ENCODE data around the gene HMX3. TPM values are rescaled to one million over a fixed set of nuclear protein-coding genes. Genes with fewer than 3 reads are reported as not detected.

HMX3 gene
- polyA plus RNA-seq, 1 donor from 2014 or later, result not detected

DNA sequence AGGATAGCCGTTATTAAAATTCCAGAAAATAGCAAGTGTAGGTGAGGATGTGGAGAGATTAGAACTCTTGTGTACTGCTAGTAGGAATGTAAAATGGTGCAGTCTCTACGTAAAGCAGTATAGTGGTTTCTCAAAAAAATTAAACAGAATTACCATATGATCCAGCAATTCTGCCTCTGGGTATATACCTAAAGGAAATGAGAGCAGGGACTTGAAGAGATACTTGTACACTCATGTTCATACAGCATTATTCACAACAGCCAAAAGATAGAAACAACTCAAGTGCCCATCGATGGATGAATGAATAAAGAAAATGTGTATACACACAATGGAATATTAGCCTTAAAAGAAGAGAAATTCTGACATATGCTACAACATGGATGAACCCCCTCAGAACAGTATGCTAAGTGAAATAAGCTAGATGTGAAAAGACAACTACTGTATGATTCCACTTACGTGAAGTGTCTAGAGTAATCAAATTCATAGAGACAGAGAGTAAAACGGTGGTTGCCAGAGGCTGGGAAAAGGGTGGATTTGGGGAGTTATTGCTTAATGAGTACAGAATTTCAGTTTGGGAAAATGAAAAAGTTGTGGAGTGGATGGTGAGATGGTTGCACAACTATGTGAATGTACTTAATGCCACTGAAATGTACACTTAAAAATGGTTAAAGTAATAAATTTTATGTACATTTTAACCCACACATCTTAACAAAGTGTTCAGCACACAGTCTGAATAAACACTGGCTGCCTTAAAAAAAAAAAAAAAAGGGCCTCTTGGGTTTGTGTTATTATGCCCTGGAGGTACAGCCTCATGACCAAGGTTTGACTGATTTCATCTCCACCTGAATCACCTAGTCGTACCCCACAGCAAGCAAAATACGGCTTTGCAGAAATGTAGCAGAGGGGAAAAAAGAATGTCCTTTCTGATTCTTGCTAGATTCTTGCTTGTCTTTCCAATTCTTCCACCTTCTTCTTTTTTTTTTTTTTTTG lies 44.6 kb downstream of the HMX3 start:
- TF ChIP-seq EZH2 (IDR thresholded peaks at IDR 0.05; ENCODE audit: borderline replicate concordance, insufficient read depth, low read length, poor library complexity, severe bottlenecking) (no peak), RAD21 (conservative IDR thresholded peaks at IDR 0.05) (no peak), TAF1 (IDR thresholded peaks at IDR 0.05; ENCODE audit: low read depth) (no peak), SMC3 (conservative IDR thresholded peaks at IDR 0.05; ENCODE audit: poor library complexity) (no peak), MXI1 (conservative IDR thresholded peaks at IDR 0.05; ENCODE audit: poor library complexity, severe bottlenecking) (no peak), POLR2AphosphoS5 (IDR thresholded peaks at IDR 0.05) (no peak), EP300 (conservative IDR thresholded peaks at IDR 0.05; ENCODE audit: poor library complexity, severe bottlenecking) (no peak)
- TF ChIP-seq, protein P1, sequence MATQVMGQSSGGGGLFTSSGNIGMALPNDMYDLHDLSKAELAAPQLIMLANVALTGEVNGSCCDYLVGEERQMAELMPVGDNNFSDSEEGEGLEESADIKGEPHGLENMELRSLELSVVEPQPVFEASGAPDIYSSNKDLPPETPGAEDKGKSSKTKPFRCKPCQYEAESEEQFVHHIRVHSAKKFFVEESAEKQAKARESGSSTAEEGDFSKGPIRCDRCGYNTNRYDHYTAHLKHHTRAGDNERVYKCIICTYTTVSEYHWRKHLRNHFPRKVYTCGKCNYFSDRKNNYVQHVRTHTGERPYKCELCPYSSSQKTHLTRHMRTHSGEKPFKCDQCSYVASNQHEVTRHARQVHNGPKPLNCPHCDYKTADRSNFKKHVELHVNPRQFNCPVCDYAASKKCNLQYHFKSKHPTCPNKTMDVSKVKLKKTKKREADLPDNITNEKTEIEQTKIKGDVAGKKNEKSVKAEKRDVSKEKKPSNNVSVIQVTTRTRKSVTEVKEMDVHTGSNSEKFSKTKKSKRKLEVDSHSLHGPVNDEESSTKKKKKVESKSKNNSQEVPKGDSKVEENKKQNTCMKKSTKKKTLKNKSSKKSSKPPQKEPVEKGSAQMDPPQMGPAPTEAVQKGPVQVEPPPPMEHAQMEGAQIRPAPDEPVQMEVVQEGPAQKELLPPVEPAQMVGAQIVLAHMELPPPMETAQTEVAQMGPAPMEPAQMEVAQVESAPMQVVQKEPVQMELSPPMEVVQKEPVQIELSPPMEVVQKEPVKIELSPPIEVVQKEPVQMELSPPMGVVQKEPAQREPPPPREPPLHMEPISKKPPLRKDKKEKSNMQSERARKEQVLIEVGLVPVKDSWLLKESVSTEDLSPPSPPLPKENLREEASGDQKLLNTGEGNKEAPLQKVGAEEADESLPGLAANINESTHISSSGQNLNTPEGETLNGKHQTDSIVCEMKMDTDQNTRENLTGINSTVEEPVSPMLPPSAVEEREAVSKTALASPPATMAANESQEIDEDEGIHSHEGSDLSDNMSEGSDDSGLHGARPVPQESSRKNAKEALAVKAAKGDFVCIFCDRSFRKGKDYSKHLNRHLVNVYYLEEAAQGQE (IDR thresholded peaks at IDR 0.05; ENCODE audit: borderline replicate concordance), result no peak
- TF ChIP-seq, protein P2, sequence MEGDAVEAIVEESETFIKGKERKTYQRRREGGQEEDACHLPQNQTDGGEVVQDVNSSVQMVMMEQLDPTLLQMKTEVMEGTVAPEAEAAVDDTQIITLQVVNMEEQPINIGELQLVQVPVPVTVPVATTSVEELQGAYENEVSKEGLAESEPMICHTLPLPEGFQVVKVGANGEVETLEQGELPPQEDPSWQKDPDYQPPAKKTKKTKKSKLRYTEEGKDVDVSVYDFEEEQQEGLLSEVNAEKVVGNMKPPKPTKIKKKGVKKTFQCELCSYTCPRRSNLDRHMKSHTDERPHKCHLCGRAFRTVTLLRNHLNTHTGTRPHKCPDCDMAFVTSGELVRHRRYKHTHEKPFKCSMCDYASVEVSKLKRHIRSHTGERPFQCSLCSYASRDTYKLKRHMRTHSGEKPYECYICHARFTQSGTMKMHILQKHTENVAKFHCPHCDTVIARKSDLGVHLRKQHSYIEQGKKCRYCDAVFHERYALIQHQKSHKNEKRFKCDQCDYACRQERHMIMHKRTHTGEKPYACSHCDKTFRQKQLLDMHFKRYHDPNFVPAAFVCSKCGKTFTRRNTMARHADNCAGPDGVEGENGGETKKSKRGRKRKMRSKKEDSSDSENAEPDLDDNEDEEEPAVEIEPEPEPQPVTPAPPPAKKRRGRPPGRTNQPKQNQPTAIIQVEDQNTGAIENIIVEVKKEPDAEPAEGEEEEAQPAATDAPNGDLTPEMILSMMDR (IDR thresholded peaks at IDR 0.05; ENCODE audit: poor library complexity, severe bottlenecking), result no peak
- no peaks in the 10 kb centered on the region for H3K27me3 ChIP-seq (ENCODE audit: insufficient read depth, low read depth, low read length)
- H3K79me2 ChIP-seq (replicated peaks; ENCODE audit: insufficient read depth, low read length), result no peaks in the 10 kb centered on the region
- no peaks in the 10 kb centered on the region for H3F3A ChIP-seq (ENCODE audit: insufficient read depth, low read length, poor library complexity, severe bottlenecking)
- no peaks in the 10 kb centered on the region for H4K20me1 ChIP-seq (ENCODE audit: insufficient read depth)
- no peak overlapping the region for H3K4me2 ChIP-seq (ENCODE audit: low read length)
- no peaks in the 10 kb centered on the region for H3K36me3 ChIP-seq (ENCODE audit: insufficient read depth, low read length)
- H2AFZ ChIP-seq (ENCODE audit: low read depth, low read length), result no peak overlapping the region
- H3K4me3 ChIP-seq (ENCODE audit: low read length), result no peak overlapping the region
- H3K9ac ChIP-seq (ENCODE audit: low read length), result no peak overlapping the region
- H3K27ac ChIP-seq (ENCODE audit: low read length), result no peak overlapping the region
- no peaks in the 10 kb centered on the region for H3K9me2 ChIP-seq (ENCODE audit: insufficient read depth, low read length)
- H3K9me3 ChIP-seq (ENCODE audit: low read length), result no peaks in the 10 kb centered on the region

DNA sequence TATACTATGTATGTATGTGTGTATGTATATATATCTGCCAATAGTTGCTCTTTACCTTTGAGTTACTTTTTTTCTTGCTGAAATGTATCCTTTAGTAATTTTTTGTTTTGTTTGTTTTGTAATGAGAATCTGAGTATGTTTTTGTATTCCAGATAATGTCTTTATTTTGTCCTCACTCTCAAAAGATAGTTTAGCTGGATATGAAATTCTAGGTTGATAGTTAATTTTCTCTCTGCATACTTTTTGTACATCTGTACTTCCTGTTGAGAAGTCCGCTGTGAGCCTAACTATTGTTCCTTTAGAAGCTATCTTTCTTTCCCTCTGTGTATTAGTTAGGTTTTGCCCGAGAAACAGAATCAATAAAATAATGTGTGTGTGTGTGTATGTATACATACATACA lies 48.0 kb downstream of the HMX3 start:
- no peak overlapping the region for H3K27ac ChIP-seq (ENCODE audit: low read length)
- H3K4me3 ChIP-seq (ENCODE audit: low read length), result no peak overlapping the region
- H3K9me3 ChIP-seq (ENCODE audit: low read length), result peaks cover 3% of the 10 kb centered on the region
- H4K20me1 ChIP-seq (ENCODE audit: insufficient read depth), result no peaks in the 10 kb centered on the region
- H3K9me2 ChIP-seq (ENCODE audit: insufficient read depth, low read length), result no peaks in the 10 kb centered on the region
- TF ChIP-seq, protein P1 (IDR thresholded peaks at IDR 0.05; ENCODE audit: borderline replicate concordance), result no peak
- TF ChIP-seq EZH2 (IDR thresholded peaks at IDR 0.05; ENCODE audit: borderline replicate concordance, insufficient read depth, low read length, poor library complexity, severe bottlenecking) (no peak), POLR2AphosphoS5 (IDR thresholded peaks at IDR 0.05) (no peak), RAD21 (conservative IDR thresholded peaks at IDR 0.05) (no peak), SMC3 (conservative IDR thresholded peaks at IDR 0.05; ENCODE audit: poor library complexity) (no peak)
- H3F3A ChIP-seq (ENCODE audit: insufficient read depth, low read length, poor library complexity, severe bottlenecking), result no peaks in the 10 kb centered on the region
- H3K27me3 ChIP-seq (ENCODE audit: insufficient read depth, low read depth, low read length), result no peaks in the 10 kb centered on the region
- H3K4me2 ChIP-seq (ENCODE audit: low read length), result no peak overlapping the region
- H3K9ac ChIP-seq (ENCODE audit: low read length), result no peak overlapping the region
- no peaks in the 10 kb centered on the region for H3K79me2 ChIP-seq (replicated peaks; ENCODE audit: insufficient read depth, low read length)
- H2AFZ ChIP-seq (ENCODE audit: low read depth, low read length), result no peak overlapping the region
- H3K36me3 ChIP-seq (ENCODE audit: insufficient read depth, low read length), result no peaks in the 10 kb centered on the region
